Suppressor macrophage treated with lipopolysaccharide for 1 hour (primary cell): ENCODE measurements around the gene PIAS1.
A peak's percentile ranks its signal among the peaks of the same experiment; 100 is the strongest.
"Not testable (repeated sequence)": the region's sequence is repeated elsewhere in the genome, so short reads cannot be mapped to it uniquely, and the experiment has no call there.

Experiments
- DNase-seq, 3 donors: peaks; one replicate each; pipeline ENCODE4 v3.0.0-alpha.2; 2020 to 2022

The PIAS1 gene

GRCh38 chr15:68126396-68126795, 72.3 kb downstream of the PIAS1 start:
- no peak for DNase-seq

GRCh38 chr15:68129072-68129471, 75.0 kb downstream of the PIAS1 start:
- no peak for DNase-seq

- DNase-seq: no peak
These were observed 76.7 kb downstream of the PIAS1 start for GRCh38 chr15:68130851-68131250.

GRCh38 chr15:68137096-68137495, 83.0 kb downstream of the PIAS1 start:
- no peak for DNase-seq

- DNase-seq: no peak
These were observed 89.0 kb downstream of the PIAS1 start for GRCh38 chr15:68143129-68143528.

- no peak for DNase-seq
These were observed 89.7 kb downstream of the PIAS1 start for GRCh38 chr15:68143785-68144184.

- no peak for DNase-seq
These were observed 91.6 kb downstream of the PIAS1 start for GRCh38 chr15:68145706-68146105.

GRCh38 chr15:68148039-68148438, 93.9 kb downstream of the PIAS1 start:
- DNase-seq: peak; percentile 26 to 54 (median 45)

- DNase-seq: no peak
These were observed 94.9 kb downstream of the PIAS1 start for GRCh38 chr15:68149059-68149458.

- no peak for DNase-seq
These were observed 96.1 kb downstream of the PIAS1 start for GRCh38 chr15:68150187-68150586.

GRCh38 chr15:68151277-68151676, 97.2 kb downstream of the PIAS1 start:
- peak in 1 of 3 donors; percentile 7 for DNase-seq

GRCh38 chr15:68152342-68152741, 98.2 kb downstream of the PIAS1 start:
- DNase-seq: no peak

- peak; percentile 62 to 71 (median 69) for DNase-seq
These were observed 100.9 kb downstream of the PIAS1 start for GRCh38 chr15:68154923-68155559.

GRCh38 chr15:68157074-68157473, 103.0 kb downstream of the PIAS1 start:
- no peak for DNase-seq

GRCh38 chr15:68158046-68158628, 104.0 kb downstream of the PIAS1 start:
- no peak for DNase-seq

- peak in 2 of 3 donors; percentile 36 to 44 for DNase-seq
These were observed 109.1 kb downstream of the PIAS1 start for GRCh38 chr15:68163191-68163590.

GRCh38 chr15:68166847-68167246, 112.7 kb downstream of the PIAS1 start:
- no peak for DNase-seq

GRCh38 chr15:68172037-68172436, 117.9 kb downstream of the PIAS1 start:
- DNase-seq: not testable (repeated sequence)

GRCh38 chr15:68173119-68173518, 119.0 kb downstream of the PIAS1 start:
- DNase-seq: no peak

- peak; percentile 51 to 66 (median 65) for DNase-seq
These were observed 121.4 kb downstream of the PIAS1 start for GRCh38 chr15:68175526-68175925.

- DNase-seq: no peak
These were observed 122.5 kb downstream of the PIAS1 start for GRCh38 chr15:68176601-68177000.

GRCh38 chr15:68177742-68178141, 123.6 kb downstream of the PIAS1 start:
- DNase-seq: no peak

- peak in 1 of 3 donors; percentile 9 for DNase-seq
These were observed 129.7 kb downstream of the PIAS1 start for GRCh38 chr15:68183616-68184315.
